SU-DHL-6 (cell line): Measurements from ENCODE around the gene ABCC2.

Experiments
- EZH2phosphoT487 ChIP-seq: fragments of 200-600 bp; sonication (generic), shearing (Covaris generic); conservative IDR thresholded peaks from 2 replicates; pipeline ENCODE4 v1.6.1; 2018; ENCODE audit warnings: mild to moderate bottlenecking, antibody characterized with exemption, low read length, moderate library complexity, mixed read lengths
- TF ChIP-seq, protein P1 (sequence below): fragments of 200-600 bp; sonication (generic); IDR thresholded peaks from one replicate; pipeline ENCODE4 v1.5.1; 2017; ENCODE audit warnings: antibody characterized with exemption, mild to moderate bottlenecking, low read length, moderate library complexity; ENCODE audit not compliant: insufficient read depth, poor library complexity, severe bottlenecking

DNA sequence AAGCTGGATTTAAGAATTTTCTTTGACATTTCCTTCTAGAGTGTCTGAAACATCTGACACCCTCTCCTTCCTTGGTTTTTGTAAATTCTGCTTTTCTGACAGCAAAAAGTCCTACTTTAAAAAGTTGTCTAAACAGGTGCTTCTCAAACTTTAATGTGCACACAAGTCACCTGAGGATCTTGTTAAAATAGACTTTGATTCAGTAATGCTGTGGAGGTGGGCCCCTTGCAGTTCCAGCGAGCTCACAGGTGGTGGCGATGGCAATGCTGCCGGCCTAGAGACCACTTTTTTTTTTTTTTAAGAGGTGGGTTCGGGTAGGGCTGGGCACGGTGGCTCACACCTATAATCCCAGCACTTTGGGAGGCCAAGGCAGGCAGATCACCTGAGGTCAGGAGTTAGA is 77.1 kb downstream of the ABCC2 start:
- TF ChIP-seq, protein P1, sequence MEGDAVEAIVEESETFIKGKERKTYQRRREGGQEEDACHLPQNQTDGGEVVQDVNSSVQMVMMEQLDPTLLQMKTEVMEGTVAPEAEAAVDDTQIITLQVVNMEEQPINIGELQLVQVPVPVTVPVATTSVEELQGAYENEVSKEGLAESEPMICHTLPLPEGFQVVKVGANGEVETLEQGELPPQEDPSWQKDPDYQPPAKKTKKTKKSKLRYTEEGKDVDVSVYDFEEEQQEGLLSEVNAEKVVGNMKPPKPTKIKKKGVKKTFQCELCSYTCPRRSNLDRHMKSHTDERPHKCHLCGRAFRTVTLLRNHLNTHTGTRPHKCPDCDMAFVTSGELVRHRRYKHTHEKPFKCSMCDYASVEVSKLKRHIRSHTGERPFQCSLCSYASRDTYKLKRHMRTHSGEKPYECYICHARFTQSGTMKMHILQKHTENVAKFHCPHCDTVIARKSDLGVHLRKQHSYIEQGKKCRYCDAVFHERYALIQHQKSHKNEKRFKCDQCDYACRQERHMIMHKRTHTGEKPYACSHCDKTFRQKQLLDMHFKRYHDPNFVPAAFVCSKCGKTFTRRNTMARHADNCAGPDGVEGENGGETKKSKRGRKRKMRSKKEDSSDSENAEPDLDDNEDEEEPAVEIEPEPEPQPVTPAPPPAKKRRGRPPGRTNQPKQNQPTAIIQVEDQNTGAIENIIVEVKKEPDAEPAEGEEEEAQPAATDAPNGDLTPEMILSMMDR, result peak; percentile 37
- no peak for TF ChIP-seq EZH2phosphoT487
